Liver (tissue), 9 donors: ENCODE data around the gene PARD3. TPM values are rescaled to one million over a fixed set of nuclear protein-coding genes. Genes with fewer than 3 reads are reported as not detected.

Experiments used
- DNase-seq: peaks from one replicate; pipeline ENCODE4 v3.0.0-alpha.2; 2017; ENCODE audit warnings: low spot score
- H3K27ac ChIP-seq, 2 donors: one replicate each; pipeline ENCODE4 v1.7.0; 2013; ENCODE audit warnings: inconsistent platforms in 2 of 2, low read length in 2 of 2, control low read depth in 1 of 2, low read depth in 1 of 2, mild to moderate bottlenecking in 1 of 2
- H3K27me3 ChIP-seq, 4 donors: one replicate each; pipeline versions ENCODE4 v1.6.1 to v1.7.0; 2013; ENCODE audit warnings: low read length in 3 of 4, inconsistent platforms in 1 of 4, mild to moderate bottlenecking in 1 of 4, moderate library complexity in 1 of 4; ENCODE audit not compliant: control insufficient read depth in 4 of 4, insufficient read depth in 4 of 4
- H3K36me3 ChIP-seq, 4 donors: one replicate each; pipeline versions ENCODE4 v1.6.1 to v1.7.0; 2013; ENCODE audit warnings: low read length in 3 of 4, mild to moderate bottlenecking in 3 of 4, low read depth in 1 of 4, moderate library complexity in 1 of 4; ENCODE audit not compliant: control insufficient read depth in 4 of 4, insufficient read depth in 3 of 4
- H3K4me1 ChIP-seq, 4 donors: one replicate each; pipeline versions ENCODE4 v1.6.1 to v1.7.0; 2013; ENCODE audit warnings: low read length in 3 of 4, mild to moderate bottlenecking in 3 of 4, moderate library complexity in 1 of 4; ENCODE audit not compliant: control insufficient read depth in 4 of 4, insufficient read depth in 4 of 4
- H3K4me3 ChIP-seq, 3 donors: one replicate each; pipeline versions ENCODE4 v1.6.1 to v1.7.0; 2013; ENCODE audit warnings: low read length in 3 of 3, control low read depth in 1 of 3, low read depth in 1 of 3, mild to moderate bottlenecking in 1 of 3
- H3K9ac ChIP-seq, 2 donors: one replicate each; pipeline ENCODE4 v1.7.0; 2013; ENCODE audit warnings: low read length in 2 of 2, mild to moderate bottlenecking in 2 of 2, moderate library complexity in 2 of 2, control low read depth in 1 of 2, low read depth in 1 of 2
- H3K9me3 ChIP-seq, 4 donors: one replicate each; pipeline versions ENCODE4 v1.6.1 to v1.7.0; 2013; ENCODE audit warnings: low read length in 3 of 4; ENCODE audit not compliant: control insufficient read depth in 4 of 4
- EGR1 ChIP-seq, 2 donors: IDR thresholded peaks; 2 replicates each; pipeline ENCODE4 v1.6.1; 2016 to 2018; ENCODE audit warnings: antibody characterized with exemption in 2 of 2, low read depth in 2 of 2
- FOXA1 ChIP-seq: IDR thresholded peaks from 2 replicates; pipeline ENCODE4 v1.6.1; 2016; ENCODE audit warnings: antibody characterized with exemption
- FOXA2 ChIP-seq: IDR thresholded peaks from 2 replicates; pipeline ENCODE4 v1.6.1; 2016; ENCODE audit warnings: antibody characterized with exemption
- GABPA ChIP-seq, 2 donors: IDR thresholded peaks in 1 of 2; conservative IDR thresholded peaks in 1 of 2; 2 replicates each; pipeline ENCODE4 v1.6.1; 2016; ENCODE audit warnings: antibody characterized with exemption in 2 of 2, mild to moderate bottlenecking in 1 of 2, moderate library complexity in 1 of 2
- HNF4A ChIP-seq, 2 donors: conservative IDR thresholded peaks; 2 replicates each; pipeline ENCODE4 v1.6.1; 2016; ENCODE audit warnings: antibody characterized with exemption in 2 of 2, mild to moderate bottlenecking in 2 of 2
- HNF4G ChIP-seq: IDR thresholded peaks from 2 replicates; pipeline ENCODE4 v1.6.1; 2016; ENCODE audit warnings: antibody characterized with exemption
- JUND ChIP-seq, 2 donors: IDR thresholded peaks; 2 replicates each; pipeline ENCODE4 v1.6.1; 2016; ENCODE audit warnings: antibody characterized with exemption in 2 of 2
- MAX ChIP-seq: IDR thresholded peaks from 2 replicates; pipeline ENCODE4 v1.6.1; 2016; ENCODE audit warnings: antibody characterized with exemption
- NR2F2 ChIP-seq: IDR thresholded peaks from 2 replicates; pipeline ENCODE4 v1.6.1; 2016; ENCODE audit warnings: antibody characterized with exemption
- RAD21 ChIP-seq, 2 donors: IDR thresholded peaks; 2 replicates each; pipeline ENCODE4 v1.6.1; 2016; ENCODE audit warnings: antibody characterized with exemption in 2 of 2, mild to moderate bottlenecking in 2 of 2
- RXRA ChIP-seq, 2 donors: IDR thresholded peaks; 2 replicates each; pipeline ENCODE4 v1.6.1; 2017 to 2018; ENCODE audit warnings: antibody characterized with exemption in 2 of 2, mild to moderate bottlenecking in 1 of 2
- SP1 ChIP-seq: IDR thresholded peaks from 2 replicates; pipeline ENCODE4 v1.6.1; 2018; ENCODE audit warnings: antibody characterized with exemption, mild to moderate bottlenecking
- TAF1 ChIP-seq: conservative IDR thresholded peaks from 2 replicates; pipeline ENCODE4 v1.6.1; 2016; ENCODE audit warnings: antibody characterized with exemption, mild to moderate bottlenecking
- YY1 ChIP-seq: IDR thresholded peaks from 2 replicates; pipeline ENCODE4 v1.6.1; 2016; ENCODE audit warnings: antibody characterized with exemption, mild to moderate bottlenecking
- ZBTB33 ChIP-seq: IDR thresholded peaks from 2 replicates; pipeline ENCODE4 v1.6.1; 2016; ENCODE audit warnings: antibody characterized with exemption
- WGBS: extraction: QIAGEN DNeasy Blood & Tissue Kit; methylation state at CpG from one replicate; pipeline ENCODE4 v1.1.7; 2013; 5-methylcytosine and 5-hydroxymethylcytosine counted together
- polyA plus RNA-seq, 2 donors: library from polyadenylated mRNA; stranded (reverse) in 1 of 2; unstranded in 1 of 2; fragments of 200-250 nt in 1 of 2; fragments of >200 nt in 1 of 2; fragmentation: Nextera tagmentation in 1 of 2; extraction: Ambion mirVana in 1 of 2; gene quantifications; one replicate each; pipeline versions ENCODE4 v1.2.1 to v1.2.3, GENCODE V29; 2013 to 2015
- total RNA-seq, 2 donors: library from RNA; depleted of rRNA; stranded (reverse); fragments of >200 nt; gene quantifications; one replicate each; pipeline ENCODE4 v1.2.3, GENCODE V29; 2014
- TF ChIP-seq, protein P1 (sequence below): fragments of 150-350 bp; IDR thresholded peaks from 2 replicates; pipeline ENCODE4 v1.5.1; 2017; ENCODE audit warnings: improper control_type of control experiment, low read depth, low read length; ENCODE audit not compliant: missing input control
- TF ChIP-seq, protein P2 (sequence below): IDR thresholded peaks from 2 replicates; pipeline ENCODE4 v1.6.1; 2016; ENCODE audit warnings: antibody characterized with exemption
- TF ChIP-seq, protein P3 (sequence below): IDR thresholded peaks from 2 replicates; pipeline ENCODE4 v1.6.1; 2016; ENCODE audit warnings: antibody characterized with exemption, mild to moderate bottlenecking
- donor health status: healthy.
- donor health status: healthy.
- donor health status: healthy.
- donor health status: healthy.
- donor health status: healthy.

Gene PARD3
- total and polyA plus RNA-seq, 4 donors, result 12.3 to 43.8 (median 13.5) TPM

DNA sequence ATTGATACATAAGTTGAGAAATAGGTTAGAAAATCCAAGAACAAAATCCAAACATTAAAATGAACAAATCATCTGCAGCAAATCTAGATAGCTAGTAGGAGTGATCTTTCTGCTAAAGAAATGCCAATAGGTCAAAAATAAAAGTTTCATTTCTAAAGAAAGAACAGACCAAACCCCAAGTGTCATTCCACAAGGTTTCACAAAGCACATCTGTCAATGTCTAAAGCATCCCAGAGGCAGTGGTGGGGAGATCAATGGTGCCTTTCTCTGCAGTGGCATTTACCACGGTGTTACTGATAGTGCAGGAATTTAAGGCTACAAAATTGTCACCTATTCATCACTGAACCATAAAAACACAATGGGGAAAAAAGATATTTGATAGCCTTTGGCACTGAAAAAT, 147.9 kb downstream of the PARD3 start (continued):
- no peak for TF ChIP-seq JUND (IDR thresholded peaks at IDR 0.05)
- no peak for TF ChIP-seq GABPA (IDR thresholded peaks at IDR 0.05 in 1 of 2, conservative IDR thresholded peaks at IDR 0.05 in 1 of 2)
- TF ChIP-seq NR2F2, result no peak
- TF ChIP-seq MAX, result no peak
- TF ChIP-seq RAD21 (IDR thresholded peaks at IDR 0.05), result no peak
- TF ChIP-seq ZBTB33, result no peak

- Histone ChIP-seq H3K36me3 (no peaks in the 10 kb centered on the region), H3K4me3 (no peak overlapping the region), H3K9me3 (no peaks in the 10 kb centered on the region), H3K4me1 (peaks cover 0 to 6% (median 2%) of the 10 kb centered on the region in 4 donors), H3K27ac (no peak overlapping the region), H3K27me3 (no peaks in the 10 kb centered on the region), H3K9ac (no peak overlapping the region)
- TF ChIP-seq RAD21 (IDR thresholded peaks at IDR 0.05), result peak; percentile 75
- TF ChIP-seq, protein P1, sequence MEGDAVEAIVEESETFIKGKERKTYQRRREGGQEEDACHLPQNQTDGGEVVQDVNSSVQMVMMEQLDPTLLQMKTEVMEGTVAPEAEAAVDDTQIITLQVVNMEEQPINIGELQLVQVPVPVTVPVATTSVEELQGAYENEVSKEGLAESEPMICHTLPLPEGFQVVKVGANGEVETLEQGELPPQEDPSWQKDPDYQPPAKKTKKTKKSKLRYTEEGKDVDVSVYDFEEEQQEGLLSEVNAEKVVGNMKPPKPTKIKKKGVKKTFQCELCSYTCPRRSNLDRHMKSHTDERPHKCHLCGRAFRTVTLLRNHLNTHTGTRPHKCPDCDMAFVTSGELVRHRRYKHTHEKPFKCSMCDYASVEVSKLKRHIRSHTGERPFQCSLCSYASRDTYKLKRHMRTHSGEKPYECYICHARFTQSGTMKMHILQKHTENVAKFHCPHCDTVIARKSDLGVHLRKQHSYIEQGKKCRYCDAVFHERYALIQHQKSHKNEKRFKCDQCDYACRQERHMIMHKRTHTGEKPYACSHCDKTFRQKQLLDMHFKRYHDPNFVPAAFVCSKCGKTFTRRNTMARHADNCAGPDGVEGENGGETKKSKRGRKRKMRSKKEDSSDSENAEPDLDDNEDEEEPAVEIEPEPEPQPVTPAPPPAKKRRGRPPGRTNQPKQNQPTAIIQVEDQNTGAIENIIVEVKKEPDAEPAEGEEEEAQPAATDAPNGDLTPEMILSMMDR, result peak; percentile 37
- no peak for TF ChIP-seq EGR1 (IDR thresholded peaks at IDR 0.05; ENCODE audit: low read depth in 2 of 2)
- WGBS, result 54% methylated on average over 6 of the region's 6 CpGs
- DNase-seq, result no peak
Measured at GRCh38 chr10:34666008-34666704, 148.9 kb downstream of the PARD3 start.

DNA sequence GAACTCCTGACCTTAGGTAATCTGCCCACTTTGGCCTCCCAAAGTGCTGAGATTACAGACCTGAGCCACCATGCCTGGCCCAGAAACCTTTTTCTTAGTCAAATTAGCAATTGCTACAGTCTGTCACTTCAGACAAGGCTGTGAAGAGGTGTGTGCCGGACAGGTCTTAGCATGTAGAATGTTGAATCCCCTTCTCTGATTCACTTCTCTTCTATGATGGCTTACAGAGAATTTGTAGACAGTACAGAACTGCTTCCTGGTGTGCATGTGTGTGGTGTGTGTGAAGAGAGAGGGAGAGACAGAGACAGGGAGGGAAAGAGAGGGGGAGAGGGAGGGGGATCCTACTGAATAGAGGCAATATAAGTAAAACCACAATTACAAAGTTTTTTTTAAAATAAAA, 150.4 kb downstream of the PARD3 start:
- Histone ChIP-seq H3K36me3 (no peaks in the 10 kb centered on the region), H3K27ac (no peak overlapping the region), H3K9me3 (no peaks in the 10 kb centered on the region), H3K27me3 (no peaks in the 10 kb centered on the region), H3K9ac (no peak overlapping the region), H3K4me3 (no peak overlapping the region), H3K4me1 (peaks cover 0 to 6% (median 2%) of the 10 kb centered on the region in 4 donors)
- DNase-seq, result no peak
- 99% methylated on average over 1 of the region's 1 CpG for WGBS
- TF ChIP-seq FOXA2 (no peak), FOXA1 (no peak), EGR1 (IDR thresholded peaks at IDR 0.05; ENCODE audit: low read depth in 2 of 2) (no peak), RXRA (IDR thresholded peaks at IDR 0.05) (no peak), TAF1 (no peak), MAX (no peak), SP1 (no peak), YY1 (no peak), NR2F2 (no peak), HNF4G (no peak), GABPA (IDR thresholded peaks at IDR 0.05 in 1 of 2, conservative IDR thresholded peaks at IDR 0.05 in 1 of 2) (no peak), JUND (IDR thresholded peaks at IDR 0.05) (no peak), RAD21 (IDR thresholded peaks at IDR 0.05) (no peak), HNF4A (conservative IDR thresholded peaks at IDR 0.05) (no peak)
- TF ChIP-seq, protein P1, result no peak
- TF ChIP-seq, protein P2, sequence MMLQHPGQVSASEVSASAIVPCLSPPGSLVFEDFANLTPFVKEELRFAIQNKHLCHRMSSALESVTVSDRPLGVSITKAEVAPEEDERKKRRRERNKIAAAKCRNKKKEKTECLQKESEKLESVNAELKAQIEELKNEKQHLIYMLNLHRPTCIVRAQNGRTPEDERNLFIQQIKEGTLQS, result no peak
- TF ChIP-seq, protein P3, sequence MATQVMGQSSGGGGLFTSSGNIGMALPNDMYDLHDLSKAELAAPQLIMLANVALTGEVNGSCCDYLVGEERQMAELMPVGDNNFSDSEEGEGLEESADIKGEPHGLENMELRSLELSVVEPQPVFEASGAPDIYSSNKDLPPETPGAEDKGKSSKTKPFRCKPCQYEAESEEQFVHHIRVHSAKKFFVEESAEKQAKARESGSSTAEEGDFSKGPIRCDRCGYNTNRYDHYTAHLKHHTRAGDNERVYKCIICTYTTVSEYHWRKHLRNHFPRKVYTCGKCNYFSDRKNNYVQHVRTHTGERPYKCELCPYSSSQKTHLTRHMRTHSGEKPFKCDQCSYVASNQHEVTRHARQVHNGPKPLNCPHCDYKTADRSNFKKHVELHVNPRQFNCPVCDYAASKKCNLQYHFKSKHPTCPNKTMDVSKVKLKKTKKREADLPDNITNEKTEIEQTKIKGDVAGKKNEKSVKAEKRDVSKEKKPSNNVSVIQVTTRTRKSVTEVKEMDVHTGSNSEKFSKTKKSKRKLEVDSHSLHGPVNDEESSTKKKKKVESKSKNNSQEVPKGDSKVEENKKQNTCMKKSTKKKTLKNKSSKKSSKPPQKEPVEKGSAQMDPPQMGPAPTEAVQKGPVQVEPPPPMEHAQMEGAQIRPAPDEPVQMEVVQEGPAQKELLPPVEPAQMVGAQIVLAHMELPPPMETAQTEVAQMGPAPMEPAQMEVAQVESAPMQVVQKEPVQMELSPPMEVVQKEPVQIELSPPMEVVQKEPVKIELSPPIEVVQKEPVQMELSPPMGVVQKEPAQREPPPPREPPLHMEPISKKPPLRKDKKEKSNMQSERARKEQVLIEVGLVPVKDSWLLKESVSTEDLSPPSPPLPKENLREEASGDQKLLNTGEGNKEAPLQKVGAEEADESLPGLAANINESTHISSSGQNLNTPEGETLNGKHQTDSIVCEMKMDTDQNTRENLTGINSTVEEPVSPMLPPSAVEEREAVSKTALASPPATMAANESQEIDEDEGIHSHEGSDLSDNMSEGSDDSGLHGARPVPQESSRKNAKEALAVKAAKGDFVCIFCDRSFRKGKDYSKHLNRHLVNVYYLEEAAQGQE, result no peak
